Activated CD4-positive, alpha-beta T cell treated with anti-CD3 and anti-CD28 coated beads, Interleukin-2, Interleukin-6, amounts not matched to agents 100 ng/mL and 50 ng/mL, durations not matched to agents 16 hours and 8 hours (primary cell): Measurements from ENCODE around the gene FBXL7.

Experiments
- DNase-seq: peaks from one replicate; pipeline ENCODE4 v3.0.0-alpha.2; 2020

FBXL7 gene

DNA sequence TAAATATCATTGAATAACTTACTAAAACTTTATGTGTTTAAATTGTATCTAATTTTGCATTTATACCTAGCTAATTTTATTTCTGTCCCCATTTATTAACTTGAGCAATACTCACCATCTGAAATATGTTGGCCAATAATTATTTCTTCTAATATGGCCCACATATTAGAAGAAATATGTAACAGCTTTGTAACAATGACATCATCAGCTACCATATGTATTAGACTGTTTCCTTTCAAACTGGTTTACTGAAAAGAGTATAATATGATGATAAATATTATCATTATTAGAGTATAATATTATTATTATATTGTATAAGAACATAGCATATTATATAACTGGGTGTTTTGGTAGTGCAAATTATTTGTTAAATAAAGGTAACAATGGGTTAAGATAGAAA is 220.5 kb downstream of the FBXL7 start:
- DNase-seq: no peak

DNA sequence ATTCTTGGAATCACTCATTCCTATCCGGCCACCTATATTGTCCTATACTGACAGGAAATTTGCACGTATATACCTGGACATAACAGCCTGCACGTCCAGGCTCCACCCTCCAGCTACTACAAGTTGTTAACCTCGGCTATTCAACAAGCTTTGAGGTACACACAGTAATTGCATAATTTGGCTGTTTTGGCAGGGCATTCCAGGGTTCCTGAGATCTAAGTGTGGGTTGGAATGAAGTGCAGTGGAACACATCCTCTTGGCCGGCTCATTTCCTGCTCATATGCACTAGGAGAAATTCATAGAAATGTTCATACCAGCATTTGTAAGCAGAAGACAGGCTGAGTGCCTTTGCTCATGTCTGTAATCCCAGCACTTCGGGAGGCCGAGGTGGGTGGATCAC is 222.3 kb downstream of the FBXL7 start:
- DNase-seq: no peak

DNA sequence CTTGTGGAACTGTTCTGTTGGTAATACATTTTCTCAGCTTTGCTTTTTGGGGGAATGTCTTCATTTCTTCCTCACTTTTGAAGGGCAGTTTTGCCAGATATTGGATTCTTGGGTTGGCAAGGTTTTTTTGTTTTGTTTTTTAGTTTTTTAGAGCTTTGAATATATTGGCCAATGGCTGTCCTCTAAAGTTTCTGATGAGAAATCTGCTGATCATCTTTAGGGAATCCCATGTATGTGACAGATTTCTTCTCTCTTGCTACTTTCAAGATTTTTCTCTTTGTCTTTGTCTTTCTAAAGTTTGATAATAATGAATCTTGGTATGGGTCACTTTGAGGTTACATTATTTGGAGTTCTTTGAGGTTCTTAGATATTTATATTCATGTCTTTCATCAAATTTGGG is 227.4 kb downstream of the FBXL7 start:
- no peak for DNase-seq

- DNase-seq: no peak
Observed at GRCh38 chr5:15728811-15729210, 228.8 kb downstream of the FBXL7 start.

- no peak for DNase-seq
Observed at GRCh38 chr5:15731699-15732098, 231.7 kb downstream of the FBXL7 start.

DNA sequence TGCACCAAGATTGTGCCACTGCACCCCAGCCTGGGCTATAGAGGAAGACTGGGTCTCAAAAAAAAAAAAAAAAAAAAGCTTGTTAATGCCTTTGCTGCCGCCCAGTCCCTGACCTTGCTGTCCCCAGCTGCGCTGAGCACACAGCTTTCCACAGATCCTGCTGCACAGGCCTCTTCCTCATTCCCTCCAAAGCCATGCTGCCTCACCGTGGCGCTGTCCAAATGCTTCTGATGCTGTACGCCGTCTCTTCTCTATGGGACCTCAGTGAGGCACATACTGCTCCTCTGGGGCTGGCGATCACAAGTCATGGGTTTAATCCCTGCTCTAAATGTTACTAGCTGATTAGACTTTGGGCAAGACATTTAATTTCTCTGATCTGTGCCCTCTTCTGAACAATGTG is 234.1 kb downstream of the FBXL7 start:
- no peak for DNase-seq

- no peak for DNase-seq
Observed at GRCh38 chr5:15737036-15737821, 237.2 kb downstream of the FBXL7 start.

DNA sequence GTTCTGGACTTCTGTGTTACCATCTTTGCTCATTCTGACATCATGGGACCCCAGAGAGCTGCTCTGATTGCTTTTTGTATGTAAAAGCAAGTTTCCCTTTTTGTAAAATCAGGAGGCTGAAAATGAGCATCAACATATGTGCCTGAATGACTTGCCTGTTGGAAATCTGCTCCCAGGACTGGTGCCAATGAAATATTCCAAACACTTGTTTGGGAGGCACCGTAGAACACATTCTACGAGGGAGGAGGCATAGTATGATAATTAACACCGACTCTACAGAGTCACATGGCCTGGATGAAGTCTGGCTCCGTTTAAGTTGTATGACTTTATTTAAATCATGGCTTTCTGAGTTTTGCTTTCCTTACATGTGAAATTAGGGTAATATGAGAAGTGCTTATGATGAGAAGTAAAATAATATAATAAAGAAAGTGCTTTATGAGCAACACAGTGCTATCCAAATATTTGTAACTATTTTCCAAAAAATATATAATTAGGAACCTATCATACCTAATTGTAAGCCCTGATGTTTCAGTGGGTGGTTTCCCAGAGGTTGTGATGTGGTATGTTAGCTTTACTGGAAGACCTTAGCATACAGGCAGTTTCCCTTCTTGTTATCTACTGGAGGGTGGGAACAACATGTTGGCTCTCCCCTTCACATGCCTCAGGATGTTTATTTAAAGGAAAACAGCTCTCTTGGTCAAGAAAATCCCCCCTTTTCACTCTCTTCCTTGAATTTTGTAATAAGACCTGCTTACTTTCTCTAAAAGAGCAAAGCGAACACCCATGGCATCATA is 238.1 kb downstream of the FBXL7 start:
- no peak for DNase-seq

DNA sequence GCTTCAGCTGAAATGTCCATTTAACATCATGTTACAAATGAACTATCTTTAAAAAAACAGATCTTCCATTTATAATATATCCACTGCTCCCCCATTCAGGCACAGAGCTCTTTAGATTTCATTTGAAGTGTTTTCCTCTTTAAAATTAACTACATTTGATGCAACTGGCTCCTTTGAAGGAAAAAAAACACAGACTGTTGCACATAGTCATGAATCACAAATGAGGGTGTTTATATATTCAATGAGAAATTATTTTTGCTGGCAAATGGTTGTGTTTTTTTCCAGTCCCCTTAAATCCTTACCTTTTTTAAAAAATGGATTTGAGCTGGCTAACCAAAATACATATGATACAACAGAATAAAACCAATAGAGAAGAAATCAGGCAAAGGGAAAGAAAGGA is 240.4 kb downstream of the FBXL7 start:
- no peak for DNase-seq

- DNase-seq: no peak
Observed at GRCh38 chr5:15741591-15741990, 241.6 kb downstream of the FBXL7 start.

DNA sequence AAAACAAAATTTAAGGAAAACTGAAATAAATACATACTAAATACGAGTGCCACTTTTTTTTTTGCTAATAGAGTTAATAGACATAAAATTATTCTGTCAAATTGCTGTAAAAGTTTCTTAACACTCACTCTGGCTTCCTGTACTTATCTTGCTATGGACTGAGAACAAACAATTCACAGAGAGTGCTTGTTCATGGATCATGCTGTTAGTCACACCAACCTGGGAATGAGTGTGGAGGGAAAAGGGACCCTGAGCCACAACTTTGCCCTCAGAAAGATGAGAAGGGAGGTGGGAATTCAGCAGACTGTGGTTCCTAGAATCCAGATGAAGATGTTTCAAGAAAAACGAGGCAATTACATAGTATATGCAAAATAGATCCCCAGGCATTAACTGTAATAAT is 246.9 kb downstream of the FBXL7 start:
- no peak for DNase-seq

DNA sequence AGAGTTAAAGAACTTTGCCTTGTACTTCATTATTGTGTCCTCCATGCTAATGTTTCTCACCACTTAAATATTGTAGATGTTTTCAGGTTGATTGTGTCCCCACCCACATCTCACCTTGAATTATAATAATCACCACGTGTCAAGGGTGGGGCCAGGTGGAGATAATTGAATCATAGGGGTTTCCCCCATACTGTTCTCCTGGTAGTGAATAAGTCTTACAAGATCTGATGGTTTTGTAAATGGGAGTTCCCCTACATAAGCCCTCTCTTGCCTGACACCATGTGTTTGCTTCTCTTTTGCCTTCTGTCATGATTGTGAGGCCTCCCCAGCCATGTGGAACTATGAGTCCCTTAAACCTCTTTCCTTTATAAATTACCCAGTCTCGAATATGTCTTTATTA is 248.3 kb downstream of the FBXL7 start:
- DNase-seq: no peak

DNA sequence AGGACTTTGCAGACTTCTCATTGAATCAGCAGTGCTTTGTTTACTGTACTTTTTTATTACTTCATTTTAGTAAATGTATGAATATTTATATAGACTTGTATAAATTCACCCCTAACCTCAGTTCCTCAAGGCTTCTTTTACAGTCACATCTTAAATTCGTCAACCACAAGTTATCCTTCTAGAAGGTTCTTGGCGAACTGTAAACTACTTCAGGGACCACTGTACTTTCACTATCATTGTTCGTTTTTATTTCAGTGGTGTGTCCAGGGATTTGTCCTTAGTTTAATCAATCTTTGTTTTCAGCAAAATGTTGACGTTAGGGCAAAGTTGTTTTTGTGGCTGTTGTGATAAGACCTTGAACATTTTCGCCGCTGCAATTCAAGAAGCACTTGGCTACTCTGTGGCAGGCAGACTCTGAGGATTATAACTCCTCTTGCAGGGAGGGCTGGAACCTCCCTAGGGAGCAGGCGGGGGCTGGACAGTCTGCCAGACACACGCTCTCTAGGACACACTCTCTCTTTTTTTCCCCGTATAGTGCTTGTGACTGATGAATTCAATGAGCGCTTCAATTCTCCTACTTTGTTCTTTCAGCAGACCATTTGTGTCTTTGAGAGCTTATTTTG is 252.8 kb downstream of the FBXL7 start:
- no peak for DNase-seq

DNA sequence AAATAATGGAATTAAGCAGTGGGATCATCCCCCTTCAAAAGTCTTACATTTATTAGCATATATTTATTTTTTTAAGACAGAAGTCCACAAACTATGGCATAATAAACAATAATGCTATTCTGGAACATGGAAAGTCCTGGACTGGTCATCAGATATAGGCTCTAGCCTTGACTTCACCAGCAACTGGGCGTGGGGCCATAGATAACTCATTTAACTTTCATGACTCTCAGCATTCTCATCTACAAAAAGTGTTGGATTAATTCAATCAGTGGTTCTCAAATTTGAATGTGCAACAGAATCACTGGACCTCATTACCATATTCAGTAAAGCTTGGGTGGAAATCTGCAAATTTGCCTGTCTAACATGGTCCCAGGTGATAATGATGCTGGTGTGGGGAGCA is 253.8 kb downstream of the FBXL7 start:
- no peak for DNase-seq

DNA sequence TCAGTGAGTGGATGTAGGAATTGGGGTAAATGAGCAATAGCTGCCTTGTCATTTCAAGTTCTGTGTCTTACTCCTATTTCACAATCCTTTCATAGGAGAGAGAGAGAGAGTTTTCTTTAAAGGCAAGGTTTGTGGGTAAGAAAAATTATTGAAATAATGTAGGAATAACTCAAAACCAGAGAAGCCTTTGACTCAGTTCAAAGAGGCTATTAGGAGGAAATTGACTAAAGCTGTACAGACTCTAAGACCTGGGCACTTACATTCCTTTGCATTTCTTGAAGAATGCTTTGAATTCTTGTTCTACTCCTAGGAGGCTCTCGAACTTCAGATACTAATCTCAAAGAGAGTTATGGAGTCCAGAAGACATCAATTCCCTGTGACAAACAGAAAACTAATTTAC is 257.1 kb downstream of the FBXL7 start:
- DNase-seq: no peak

DNA sequence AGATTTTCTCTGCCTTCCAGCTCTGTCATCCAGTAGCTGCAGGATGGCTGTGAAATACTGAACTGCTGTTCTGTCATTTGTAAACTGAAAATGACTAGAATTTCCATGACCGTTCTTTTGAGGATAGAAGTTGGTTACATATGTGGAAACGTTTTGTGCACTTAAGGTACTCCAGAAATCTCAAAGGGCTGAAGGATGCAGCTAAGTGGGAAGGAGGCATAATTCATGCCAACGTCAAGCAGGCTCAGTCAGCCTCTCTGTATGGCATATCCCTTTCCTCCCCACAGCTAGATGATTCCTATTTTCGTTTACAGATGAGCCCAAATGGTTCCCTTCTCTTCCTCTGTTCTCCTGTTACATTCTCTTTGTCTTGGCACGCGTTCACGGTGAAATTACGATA is 257.6 kb downstream of the FBXL7 start:
- DNase-seq: no peak

DNA sequence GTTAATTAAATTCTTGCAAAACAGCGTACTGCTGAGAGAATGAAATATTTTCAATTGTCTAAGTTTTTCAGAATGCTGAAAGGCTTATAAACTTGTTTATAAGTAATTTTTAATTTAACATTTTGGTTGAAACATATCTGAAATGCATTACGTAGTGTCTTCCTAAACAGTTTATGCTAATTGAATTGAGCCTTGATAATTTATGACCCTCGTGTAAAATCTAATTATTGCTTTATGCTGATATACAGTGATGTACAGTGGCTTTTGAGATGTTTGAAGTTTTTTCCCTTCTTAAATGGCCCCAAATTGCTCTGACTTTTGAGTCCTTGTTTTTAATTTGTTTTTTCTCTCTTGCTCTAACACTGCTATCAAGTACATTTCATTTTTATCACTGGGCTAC is 262.7 kb downstream of the FBXL7 start:
- no peak for DNase-seq

DNA sequence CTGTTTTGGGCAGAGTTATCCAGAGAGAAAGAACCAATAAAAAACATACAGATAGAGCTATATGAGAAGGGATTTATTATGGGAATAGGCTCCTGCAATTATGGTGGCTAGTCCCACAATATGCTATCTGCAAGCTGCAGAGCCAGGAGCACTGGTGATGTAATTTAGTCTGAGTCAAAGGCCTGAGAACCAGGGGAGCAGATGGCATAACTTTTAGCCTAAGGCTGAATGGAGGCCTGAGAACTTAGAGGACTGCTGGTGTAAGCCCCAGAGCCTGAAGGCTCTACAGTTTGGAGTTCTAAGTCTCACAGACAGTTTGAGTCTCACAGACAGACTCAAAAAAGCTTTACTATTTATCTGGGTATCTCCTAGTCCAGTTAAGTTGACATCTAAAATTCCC is 263.8 kb downstream of the FBXL7 start:
- no peak for DNase-seq

- no peak for DNase-seq
Observed at GRCh38 chr5:15768936-15769335, 269.0 kb downstream of the FBXL7 start.

DNA sequence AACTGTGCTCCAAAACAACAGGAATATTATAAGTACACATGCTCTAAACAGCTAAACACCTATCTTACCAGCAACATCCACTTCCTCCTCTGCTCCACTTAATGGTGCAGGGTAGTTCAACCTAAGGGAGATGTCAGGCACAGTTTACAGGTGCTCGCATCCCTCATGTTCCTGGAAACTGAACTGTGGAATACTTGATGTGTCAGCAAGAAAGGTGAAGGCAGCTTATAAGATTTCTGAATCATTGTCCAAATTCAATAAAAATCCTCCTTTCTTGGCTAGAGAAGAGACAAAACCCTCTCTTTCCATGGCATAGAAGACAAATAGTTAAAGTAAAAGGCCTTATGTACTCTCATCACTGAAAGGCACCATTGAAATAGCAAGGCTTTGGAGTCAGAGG is 272.2 kb downstream of the FBXL7 start:
- no peak for DNase-seq

GRCh38 chr5:15774632-15775031 is 274.7 kb downstream of the FBXL7 start:
- DNase-seq: no peak

DNA sequence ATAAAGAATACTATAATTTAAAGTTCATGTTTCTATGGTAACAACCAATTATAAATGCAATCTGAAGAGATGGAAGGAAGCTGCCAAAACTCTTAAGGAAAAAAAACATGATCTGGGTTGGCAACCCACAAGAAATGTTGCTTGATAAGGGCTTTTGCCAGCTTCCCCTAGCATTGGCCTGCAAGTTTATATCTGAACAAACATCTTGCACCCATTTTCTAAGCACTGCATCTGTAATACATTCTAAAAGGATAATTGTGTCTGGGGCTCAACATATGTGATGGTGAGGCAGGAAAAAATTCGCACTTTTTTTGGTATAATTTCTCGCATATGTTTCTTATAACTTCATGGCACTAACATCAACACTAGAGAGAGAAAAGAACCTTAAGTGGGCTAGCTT is 276.4 kb downstream of the FBXL7 start:
- no peak for DNase-seq

DNA sequence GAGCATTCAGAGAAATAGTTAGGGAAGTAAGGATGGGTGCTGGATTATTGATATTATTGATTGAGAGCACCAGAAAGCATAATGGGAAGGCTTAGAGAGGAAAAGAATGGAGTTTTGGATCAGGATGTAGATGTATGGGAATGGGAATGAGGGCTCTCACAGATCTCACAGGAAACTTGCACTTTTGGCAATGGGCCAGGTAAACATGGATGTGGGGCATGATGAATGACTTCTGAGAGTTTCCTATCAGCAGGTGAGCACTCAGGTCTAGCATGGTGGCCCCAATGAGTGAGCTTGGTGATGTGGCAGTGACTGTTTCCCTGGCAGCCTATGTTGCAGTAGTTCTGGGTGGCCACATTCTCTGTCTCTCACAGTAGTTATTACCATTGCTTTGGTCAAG is 283.8 kb downstream of the FBXL7 start:
- DNase-seq: no peak

DNA sequence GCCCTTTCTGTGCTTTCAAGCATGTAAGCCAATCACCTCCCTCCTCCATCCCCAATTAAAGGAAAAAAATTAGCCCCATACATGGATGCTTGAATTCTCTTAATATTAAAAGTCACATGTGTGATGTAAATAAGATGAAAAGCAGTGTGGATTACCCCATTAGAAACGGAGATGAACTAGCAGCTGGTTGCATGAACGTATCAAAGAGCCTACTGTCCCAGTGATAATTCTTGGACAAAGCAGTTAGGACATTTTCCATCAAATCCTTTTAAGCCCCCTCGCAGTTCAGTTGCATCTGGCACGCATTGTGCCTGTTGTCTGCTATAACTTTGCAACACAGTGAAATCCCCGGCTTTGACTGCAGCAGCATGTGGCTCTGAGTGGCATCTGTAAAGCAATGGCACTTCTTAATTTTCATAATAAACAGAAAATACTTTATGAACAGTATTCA is 285.6 kb downstream of the FBXL7 start:
- DNase-seq: no peak
